Measurements from ENCODE around the gene FKBP1C.

DNA sequence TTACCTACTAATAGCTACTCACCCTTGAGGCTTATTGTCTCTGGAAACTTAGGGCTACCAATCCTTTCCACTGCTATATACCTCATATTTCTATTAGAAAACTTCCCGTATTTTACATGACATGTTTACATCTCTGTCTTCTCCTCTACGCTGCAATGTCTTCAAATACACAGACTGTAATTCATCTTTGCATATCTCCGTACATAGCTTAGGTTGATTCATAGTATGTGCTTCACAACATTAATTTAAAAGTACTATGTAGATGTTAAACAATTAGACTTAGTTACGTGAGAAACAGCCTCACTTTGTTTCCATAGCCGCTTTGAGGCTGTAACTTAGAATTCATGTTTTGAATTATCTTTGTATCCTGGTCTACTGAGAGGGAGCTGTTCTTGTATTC, 35.1 kb upstream of the FKBP1C start:
- TF ChIP-seq, protein P1, sequence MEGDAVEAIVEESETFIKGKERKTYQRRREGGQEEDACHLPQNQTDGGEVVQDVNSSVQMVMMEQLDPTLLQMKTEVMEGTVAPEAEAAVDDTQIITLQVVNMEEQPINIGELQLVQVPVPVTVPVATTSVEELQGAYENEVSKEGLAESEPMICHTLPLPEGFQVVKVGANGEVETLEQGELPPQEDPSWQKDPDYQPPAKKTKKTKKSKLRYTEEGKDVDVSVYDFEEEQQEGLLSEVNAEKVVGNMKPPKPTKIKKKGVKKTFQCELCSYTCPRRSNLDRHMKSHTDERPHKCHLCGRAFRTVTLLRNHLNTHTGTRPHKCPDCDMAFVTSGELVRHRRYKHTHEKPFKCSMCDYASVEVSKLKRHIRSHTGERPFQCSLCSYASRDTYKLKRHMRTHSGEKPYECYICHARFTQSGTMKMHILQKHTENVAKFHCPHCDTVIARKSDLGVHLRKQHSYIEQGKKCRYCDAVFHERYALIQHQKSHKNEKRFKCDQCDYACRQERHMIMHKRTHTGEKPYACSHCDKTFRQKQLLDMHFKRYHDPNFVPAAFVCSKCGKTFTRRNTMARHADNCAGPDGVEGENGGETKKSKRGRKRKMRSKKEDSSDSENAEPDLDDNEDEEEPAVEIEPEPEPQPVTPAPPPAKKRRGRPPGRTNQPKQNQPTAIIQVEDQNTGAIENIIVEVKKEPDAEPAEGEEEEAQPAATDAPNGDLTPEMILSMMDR (IDR thresholded peaks at IDR 0.05), result no peak
- no peak for TF ChIP-seq POLR2A (IDR thresholded peaks at IDR 0.05)

Data from lower leg skin (tissue), 3 donors.